Fibroblast of mammary gland (primary cell): ENCODE data around the gene PIBF1.

Source experiments
- DNase-seq: peaks from one replicate; pipeline ENCODE4 v3.0.0-alpha.2; 2010; ENCODE audit warnings: low read depth
- H3K4me3 ChIP-seq: 2 replicates; pipeline ENCODE4 v1.5.1; 2011; ENCODE audit warnings: low read depth, mild to moderate bottlenecking, low read length, moderate library complexity; ENCODE audit not compliant: control insufficient read depth
- TF ChIP-seq, protein P1 (sequence below): conservative IDR thresholded peaks from 2 replicates; pipeline ENCODE4 v1.5.1; 2011; ENCODE audit warnings: low read depth, low read length, inconsistent platforms; ENCODE audit not compliant: control insufficient read depth, insufficient read depth

Gene PIBF1

DNA sequence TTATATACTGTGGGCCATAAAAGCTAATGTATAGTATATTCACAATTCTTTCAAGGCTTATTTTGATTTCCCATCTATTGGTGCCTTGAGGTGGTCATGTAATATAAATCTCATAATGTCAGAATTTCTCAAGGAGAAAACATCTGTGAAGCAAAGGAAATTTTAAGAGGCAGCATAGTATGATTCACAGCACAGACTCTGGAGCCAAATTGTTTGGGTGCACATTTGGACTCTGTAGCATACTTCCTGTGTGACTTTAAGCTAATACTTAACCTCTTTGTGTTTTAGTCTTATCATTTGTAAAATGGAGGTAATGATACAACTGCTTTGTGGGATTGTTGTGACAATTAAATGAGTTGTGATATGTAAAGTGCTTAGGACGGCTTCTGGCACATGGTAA is 67.6 kb downstream of the PIBF1 start:
- TF ChIP-seq, protein P1, sequence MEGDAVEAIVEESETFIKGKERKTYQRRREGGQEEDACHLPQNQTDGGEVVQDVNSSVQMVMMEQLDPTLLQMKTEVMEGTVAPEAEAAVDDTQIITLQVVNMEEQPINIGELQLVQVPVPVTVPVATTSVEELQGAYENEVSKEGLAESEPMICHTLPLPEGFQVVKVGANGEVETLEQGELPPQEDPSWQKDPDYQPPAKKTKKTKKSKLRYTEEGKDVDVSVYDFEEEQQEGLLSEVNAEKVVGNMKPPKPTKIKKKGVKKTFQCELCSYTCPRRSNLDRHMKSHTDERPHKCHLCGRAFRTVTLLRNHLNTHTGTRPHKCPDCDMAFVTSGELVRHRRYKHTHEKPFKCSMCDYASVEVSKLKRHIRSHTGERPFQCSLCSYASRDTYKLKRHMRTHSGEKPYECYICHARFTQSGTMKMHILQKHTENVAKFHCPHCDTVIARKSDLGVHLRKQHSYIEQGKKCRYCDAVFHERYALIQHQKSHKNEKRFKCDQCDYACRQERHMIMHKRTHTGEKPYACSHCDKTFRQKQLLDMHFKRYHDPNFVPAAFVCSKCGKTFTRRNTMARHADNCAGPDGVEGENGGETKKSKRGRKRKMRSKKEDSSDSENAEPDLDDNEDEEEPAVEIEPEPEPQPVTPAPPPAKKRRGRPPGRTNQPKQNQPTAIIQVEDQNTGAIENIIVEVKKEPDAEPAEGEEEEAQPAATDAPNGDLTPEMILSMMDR, result no peak
- H3K4me3 ChIP-seq, result no peak overlapping the region
- DNase-seq, result peak; percentile 52

DNA sequence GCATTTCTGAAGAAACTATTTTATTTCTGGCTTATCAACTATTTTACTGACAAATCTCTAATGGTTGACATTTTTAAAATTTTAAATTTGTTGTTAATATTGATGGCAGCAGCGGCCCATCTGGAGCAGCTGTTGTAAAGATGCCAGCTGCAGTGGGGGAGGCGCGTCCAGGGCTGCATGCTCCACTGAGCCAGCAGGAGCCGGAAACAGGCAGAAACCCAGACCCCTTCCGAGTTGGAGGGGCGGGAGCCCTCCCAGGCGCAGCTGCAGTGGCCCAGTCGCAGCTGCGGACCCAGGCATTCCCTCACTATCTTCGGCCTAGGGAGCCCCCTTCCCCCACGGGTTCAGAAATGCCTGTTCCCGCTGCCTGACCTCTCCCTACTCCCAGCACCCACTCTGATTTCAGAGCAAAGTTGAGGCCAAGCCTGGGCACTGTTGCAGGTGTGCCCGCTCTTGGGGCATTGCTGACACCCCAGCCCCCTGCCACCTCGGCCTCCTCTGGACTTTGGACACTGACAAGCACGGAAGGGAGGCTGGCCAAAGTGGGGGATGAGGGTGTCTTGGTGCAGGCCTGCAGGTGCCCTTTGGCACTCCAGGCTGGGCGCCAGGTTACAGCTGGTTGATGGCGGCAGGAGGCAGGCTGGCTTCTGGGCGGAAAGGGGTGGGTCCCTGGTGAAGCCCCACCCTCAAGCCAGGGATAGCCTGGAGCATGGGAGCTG is 69.2 kb downstream of the PIBF1 start:
- DNase-seq, result no peak
- no peak overlapping the region for H3K4me3 ChIP-seq
- TF ChIP-seq, protein P1, result no peak

DNA sequence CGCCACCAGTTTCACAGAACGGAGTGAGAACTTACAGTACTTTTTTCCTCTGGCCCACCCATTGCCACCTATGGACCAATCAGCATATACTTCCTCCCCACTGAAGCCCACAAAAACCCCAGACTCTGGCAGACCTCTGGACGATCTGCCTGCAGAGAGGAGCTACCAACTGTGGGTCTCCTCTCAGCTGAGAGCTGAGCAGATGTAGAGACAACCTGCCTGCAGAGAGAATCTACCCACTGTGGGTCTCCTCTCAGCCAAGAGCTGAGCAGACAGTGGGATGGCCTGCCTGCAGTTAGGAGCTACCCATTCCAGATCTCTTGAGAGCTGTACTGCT is 69.7 kb downstream of the PIBF1 start:
- DNase-seq, result no peak
- no peak overlapping the region for H3K4me3 ChIP-seq
- TF ChIP-seq, protein P1, result no peak

DNA sequence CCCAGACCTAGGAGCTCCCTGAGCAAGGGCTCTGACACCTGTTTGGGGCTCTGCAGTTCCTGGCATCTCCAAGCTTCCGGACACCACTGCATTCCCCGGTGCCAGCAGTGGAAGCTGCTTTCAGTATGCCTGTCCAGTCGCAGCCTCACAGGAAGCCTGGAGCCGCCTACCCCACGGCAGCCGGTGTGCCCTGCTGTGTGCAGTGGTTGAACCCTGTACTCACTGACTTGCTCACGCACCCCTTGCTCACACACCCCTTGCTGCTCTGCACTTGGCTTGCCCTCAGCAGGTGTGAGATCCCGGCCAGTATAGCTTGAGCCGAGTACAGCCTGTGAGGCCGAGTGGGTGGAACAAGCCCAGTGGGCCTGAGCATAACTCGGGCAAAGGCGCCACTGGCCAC is 70.3 kb downstream of the PIBF1 start:
- DNase-seq, result no peak
- H3K4me3 ChIP-seq, result no peak overlapping the region
- TF ChIP-seq, protein P1, result no peak

DNA sequence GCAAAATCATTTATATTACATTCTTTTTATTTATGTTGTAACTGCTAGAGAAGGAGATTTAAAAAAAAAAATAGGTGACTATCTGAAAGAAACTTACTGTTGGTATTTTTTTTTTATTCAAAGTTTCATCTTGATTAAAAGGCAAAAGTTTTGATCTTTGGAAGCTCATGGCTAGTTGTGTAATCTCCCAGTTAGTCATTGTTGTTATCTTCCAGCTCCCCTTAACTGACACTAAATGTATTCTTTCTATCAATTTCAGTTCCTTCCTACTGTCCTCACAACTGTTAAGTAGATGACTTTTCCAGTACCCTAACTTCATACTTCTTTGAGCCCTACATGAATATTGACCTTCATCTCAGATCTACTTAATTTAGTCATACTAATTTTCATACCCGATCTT is 71.1 kb downstream of the PIBF1 start:
- peak; percentile 16 for DNase-seq
- H3K4me3 ChIP-seq, result no peak overlapping the region
- TF ChIP-seq, protein P1, result no peak

DNA sequence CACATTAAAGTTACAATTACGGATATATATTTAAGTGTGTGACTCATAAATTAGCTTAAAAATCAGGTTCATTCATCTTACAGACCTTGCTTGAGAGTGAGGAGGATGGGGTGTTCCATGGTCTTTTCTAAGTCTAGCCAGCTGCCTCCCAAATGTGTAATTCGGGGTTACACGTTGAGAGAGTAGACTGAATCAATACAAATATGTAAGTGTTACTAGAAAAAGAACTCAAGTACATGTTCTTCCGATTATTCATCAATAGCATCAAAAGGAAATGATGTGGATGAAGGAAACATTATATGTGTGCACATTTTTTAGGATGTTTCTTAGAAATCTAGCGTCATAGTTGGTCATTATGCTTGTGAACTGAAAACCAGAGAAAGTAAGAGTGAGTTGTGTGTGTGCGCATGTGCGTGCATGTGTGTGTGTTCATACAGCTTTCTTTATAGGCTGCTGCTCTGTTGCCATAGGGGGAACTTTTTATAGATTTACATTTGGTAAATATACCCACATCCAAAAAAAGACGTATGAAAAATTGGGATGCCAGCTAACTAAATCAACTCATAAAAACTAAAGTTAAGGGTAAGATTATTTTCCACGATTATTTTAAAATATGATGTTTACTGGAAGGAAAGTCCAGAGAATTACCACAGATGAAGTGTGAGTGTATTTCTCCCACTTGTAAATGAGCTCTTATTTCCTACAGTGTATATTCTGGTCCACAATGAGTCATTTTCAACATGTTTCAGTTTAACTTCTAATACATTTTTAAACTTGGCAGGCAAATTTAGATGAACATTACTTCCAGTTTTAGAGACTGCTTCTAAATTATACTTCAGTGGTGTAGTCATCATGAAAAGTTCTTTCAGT is 82.4 kb downstream of the PIBF1 start:
- DNase-seq, result peak; percentile 70
- TF ChIP-seq, protein P1, result no peak
- no peak overlapping the region for H3K4me3 ChIP-seq

DNA sequence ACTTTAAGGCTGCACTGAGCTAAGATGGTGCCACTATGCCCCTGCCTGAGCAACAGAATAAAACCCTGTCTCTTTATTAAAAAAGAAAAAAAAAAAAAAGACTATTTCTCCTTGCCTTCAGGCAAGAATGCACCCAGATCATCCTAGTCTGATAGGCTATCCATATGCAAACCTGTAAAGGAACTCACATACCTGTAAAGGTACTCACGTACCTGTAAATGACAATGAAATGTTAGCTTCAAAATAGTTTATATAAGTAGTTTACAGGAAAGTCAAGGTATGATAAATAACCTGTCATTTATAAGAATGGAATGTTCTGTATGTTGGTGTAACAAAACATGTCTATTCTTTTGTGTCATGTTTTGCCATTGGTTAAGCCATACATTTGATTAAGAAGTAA is 86.3 kb downstream of the PIBF1 start:
- TF ChIP-seq, protein P1, result no peak
- H3K4me3 ChIP-seq, result no peak overlapping the region
- DNase-seq, result no peak
